Progenitor cell of endocrine pancreas (in vitro differentiated cells): Measurements from ENCODE around the gene ABHD4. TPM values are rescaled to one million over a fixed set of nuclear protein-coding genes. Genes with fewer than 3 reads are reported as not detected.

Experiments used
- DNase-seq: peaks from one replicate; pipeline ENCODE4 v3.0.0; 2021; ENCODE audit warnings: low spot score; ENCODE audit not compliant: unreplicated experiment
- H3K27ac Mint-ChIP-seq: 2 replicates; pipeline ENCODE4 v1.8.0; 2021; ENCODE audit warnings: mild to moderate bottlenecking, moderate library complexity, mixed read lengths
- H3K27me3 Mint-ChIP-seq: 2 replicates; pipeline ENCODE4 v1.8.0; 2021; ENCODE audit warnings: mixed read lengths
- H3K36me3 Mint-ChIP-seq: 2 replicates; pipeline ENCODE4 v1.8.0; 2022; ENCODE audit warnings: mixed read lengths; ENCODE audit not compliant: insufficient read depth
- H3K4me1 Mint-ChIP-seq: 2 replicates; pipeline ENCODE4 v1.8.0; 2021; ENCODE audit warnings: low read depth, mixed read lengths
- H3K4me3 Mint-ChIP-seq: 2 replicates; pipeline ENCODE4 v1.8.0; 2021; ENCODE audit warnings: low read depth, mild to moderate bottlenecking, moderate library complexity, mixed read lengths
- H3K9me3 Mint-ChIP-seq: 2 replicates; pipeline ENCODE4 v1.8.0; 2021; ENCODE audit warnings: low read depth, mixed read lengths
- total RNA-seq: library from RNA; stranded (reverse); gene quantifications from 2 replicates; pipeline ENCODE4 v1.2.1, GENCODE V29; 2021
- TF ChIP-seq, protein P1 (sequence below): fragments of 200-600 bp; sonication (generic); IDR thresholded peaks from one replicate; pipeline ENCODE4 v1.5.0; 2021; ENCODE audit warnings: antibody characterized with exemption, mild to moderate bottlenecking; ENCODE audit not compliant: unreplicated experiment

Gene ABHD4
- total RNA-seq, 1 donor from 2014 or later: 25.6 TPM

DNA sequence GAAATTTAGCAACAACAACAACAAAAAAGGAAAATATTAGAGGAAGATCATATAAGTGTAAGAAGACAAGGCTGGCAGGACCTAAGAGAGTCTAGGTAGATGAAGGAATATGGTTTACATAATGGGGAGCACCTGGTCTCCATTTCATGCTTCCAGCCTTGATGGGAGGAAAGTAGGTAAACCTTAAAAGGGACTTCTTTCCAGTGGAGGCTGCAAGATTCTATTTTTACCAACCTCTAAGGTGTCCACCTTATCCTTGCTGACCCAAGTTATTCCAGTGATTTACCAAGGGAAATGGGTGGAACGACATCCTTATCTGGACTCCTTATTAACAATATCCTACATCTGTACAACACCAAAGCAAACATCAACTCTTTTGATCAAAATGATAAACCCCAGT, 39.1 kb upstream of the ABHD4 start:
- Mint-ChIP-seq H3K4me3 (no peak overlapping the region), H3K9me3 (no peaks in the 10 kb centered on the region), H3K4me1 (peaks cover 52% of the 10 kb centered on the region), H3K27ac (no peak overlapping the region), H3K27me3 (no peaks in the 10 kb centered on the region), H3K36me3 (no peaks in the 10 kb centered on the region)
- TF ChIP-seq, protein P1, sequence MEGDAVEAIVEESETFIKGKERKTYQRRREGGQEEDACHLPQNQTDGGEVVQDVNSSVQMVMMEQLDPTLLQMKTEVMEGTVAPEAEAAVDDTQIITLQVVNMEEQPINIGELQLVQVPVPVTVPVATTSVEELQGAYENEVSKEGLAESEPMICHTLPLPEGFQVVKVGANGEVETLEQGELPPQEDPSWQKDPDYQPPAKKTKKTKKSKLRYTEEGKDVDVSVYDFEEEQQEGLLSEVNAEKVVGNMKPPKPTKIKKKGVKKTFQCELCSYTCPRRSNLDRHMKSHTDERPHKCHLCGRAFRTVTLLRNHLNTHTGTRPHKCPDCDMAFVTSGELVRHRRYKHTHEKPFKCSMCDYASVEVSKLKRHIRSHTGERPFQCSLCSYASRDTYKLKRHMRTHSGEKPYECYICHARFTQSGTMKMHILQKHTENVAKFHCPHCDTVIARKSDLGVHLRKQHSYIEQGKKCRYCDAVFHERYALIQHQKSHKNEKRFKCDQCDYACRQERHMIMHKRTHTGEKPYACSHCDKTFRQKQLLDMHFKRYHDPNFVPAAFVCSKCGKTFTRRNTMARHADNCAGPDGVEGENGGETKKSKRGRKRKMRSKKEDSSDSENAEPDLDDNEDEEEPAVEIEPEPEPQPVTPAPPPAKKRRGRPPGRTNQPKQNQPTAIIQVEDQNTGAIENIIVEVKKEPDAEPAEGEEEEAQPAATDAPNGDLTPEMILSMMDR: no peak
- DNase-seq: no peak

- Mint-ChIP-seq H3K9me3 (no peaks in the 10 kb centered on the region), H3K4me1 (peaks cover 57% of the 10 kb centered on the region), H3K27ac (peak overlapping the region; percentile 97), H3K4me3 (peak overlapping the region; percentile 53), H3K27me3 (no peaks in the 10 kb centered on the region), H3K36me3 (peaks cover 6% of the 10 kb centered on the region)
- TF ChIP-seq, protein P1: no peak
- no peak for DNase-seq
These were observed 37.3 kb upstream of the ABHD4 start for GRCh38 chr14:22560662-22561365.

DNA sequence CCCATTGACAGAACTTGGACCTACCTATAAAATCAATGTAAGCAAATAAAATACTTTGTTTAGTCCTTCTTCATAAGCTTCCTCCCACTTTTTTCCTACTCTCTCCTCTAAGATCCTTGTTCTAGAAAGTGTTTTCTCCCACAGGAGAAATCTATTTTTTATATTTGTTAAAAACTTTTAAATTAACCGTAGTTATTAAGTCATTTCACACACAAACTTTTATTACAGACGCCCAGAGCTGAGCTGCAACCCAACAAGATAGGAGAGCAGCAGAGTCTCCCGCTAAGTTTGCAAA, 36.8 kb upstream of the ABHD4 start:
- TF ChIP-seq, protein P1: no peak
- Mint-ChIP-seq H3K27me3 (no peaks in the 10 kb centered on the region), H3K27ac (peak overlapping the region; percentile 97)

GRCh38 chr14:22561661-22562579, 36.2 kb upstream of the ABHD4 start:
- peaks cover 54% of the 10 kb centered on the region for H3K4me1 Mint-ChIP-seq
- H3K27ac Mint-ChIP-seq: peak overlapping the region; percentile 97
- no peaks in the 10 kb centered on the region for H3K27me3 Mint-ChIP-seq
- H3K9me3 Mint-ChIP-seq: no peaks in the 10 kb centered on the region
- peaks cover 6% of the 10 kb centered on the region for H3K36me3 Mint-ChIP-seq
- H3K4me3 Mint-ChIP-seq: peak overlapping the region; percentile 27
- no peak for DNase-seq
- TF ChIP-seq, protein P1: no peak

More for the DNA sequence above, 36.8 kb upstream of the ABHD4 start:
- Mint-ChIP-seq H3K36me3 (peaks cover 6% of the 10 kb centered on the region), H3K4me3 (peak overlapping the region; percentile 53), H3K4me1 (peaks cover 54% of the 10 kb centered on the region), H3K9me3 (no peaks in the 10 kb centered on the region)
- no peak for DNase-seq

DNA sequence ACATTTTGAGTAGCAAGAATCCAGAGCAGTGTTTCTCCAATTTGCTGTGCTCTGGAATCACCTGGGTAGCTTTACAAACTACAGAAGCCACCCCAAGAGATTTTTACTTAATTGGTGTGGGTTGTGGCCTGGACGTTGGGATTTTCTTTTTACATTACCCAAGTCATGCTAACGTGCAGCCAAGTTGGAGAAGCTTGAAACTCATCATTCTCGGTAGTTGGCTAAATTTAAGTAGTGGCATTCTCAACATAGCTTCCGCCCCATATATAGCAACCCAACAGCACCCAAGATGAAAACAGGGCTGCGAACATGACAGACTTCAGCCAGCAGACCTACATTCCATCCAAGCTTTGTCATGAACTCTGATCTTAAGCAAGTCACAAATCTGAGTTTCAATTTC, 34.1 kb upstream of the ABHD4 start:
- no peak overlapping the region for H3K4me3 Mint-ChIP-seq
- no peak overlapping the region for H3K27ac Mint-ChIP-seq
- H3K27me3 Mint-ChIP-seq: no peaks in the 10 kb centered on the region
- DNase-seq: no peak
- peaks cover 39% of the 10 kb centered on the region for H3K4me1 Mint-ChIP-seq
- TF ChIP-seq, protein P1: no peak
- H3K9me3 Mint-ChIP-seq: no peaks in the 10 kb centered on the region
- H3K36me3 Mint-ChIP-seq: peaks cover 9% of the 10 kb centered on the region
